Kidney capillary endothelial cell (primary cell): ENCODE measurements around the gene HCLS1.
"Not testable (repeated sequence)": the region's sequence is repeated elsewhere in the genome, so short reads cannot be mapped to it uniquely, and the experiment has no call there.

Source experiments
- DNase-seq: peaks from one replicate; pipeline ENCODE4 v3.0.0-alpha.2; 2018; ENCODE audit warnings: low spot score

HCLS1 gene, protein sequence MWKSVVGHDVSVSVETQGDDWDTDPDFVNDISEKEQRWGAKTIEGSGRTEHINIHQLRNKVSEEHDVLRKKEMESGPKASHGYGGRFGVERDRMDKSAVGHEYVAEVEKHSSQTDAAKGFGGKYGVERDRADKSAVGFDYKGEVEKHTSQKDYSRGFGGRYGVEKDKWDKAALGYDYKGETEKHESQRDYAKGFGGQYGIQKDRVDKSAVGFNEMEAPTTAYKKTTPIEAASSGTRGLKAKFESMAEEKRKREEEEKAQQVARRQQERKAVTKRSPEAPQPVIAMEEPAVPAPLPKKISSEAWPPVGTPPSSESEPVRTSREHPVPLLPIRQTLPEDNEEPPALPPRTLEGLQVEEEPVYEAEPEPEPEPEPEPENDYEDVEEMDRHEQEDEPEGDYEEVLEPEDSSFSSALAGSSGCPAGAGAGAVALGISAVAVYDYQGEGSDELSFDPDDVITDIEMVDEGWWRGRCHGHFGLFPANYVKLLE

DNA sequence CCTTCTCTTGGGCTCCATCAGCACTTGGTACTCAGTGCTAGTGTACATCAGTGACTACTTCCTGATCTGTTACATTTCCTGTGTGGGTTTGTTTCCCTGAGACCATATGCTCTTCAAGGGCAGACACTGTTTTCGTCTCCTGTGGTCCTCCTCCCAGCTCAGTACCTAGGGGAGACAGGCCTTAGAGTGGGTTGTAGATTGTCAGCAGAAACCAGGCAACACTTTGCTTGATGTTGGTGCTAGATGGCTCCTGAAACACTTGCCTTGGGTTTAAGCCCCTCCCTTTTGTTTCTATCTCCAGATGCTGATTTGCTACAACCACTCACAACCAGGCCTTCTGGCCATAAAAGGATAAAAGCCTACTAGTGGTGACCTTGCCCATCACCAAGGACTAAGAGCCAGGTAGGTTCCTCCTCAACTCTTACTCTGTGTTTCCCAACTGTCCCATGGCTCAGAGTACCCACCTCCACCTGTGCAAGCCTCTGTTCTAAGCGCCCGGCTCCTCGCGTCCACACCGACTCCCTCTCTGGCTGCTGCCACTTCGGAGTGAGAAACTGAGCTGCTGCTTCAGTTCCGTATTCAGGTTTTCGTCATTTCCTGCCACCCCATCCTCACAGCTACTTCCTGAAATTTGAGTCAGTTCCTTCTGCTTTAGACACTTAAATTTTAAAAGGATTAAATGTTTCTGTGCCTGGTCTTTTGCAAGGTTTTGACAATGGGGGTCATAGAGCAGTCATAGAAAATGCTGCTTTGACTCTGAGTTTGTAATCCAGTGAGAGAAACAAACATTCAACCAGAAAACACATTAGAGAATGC is at the start of gene HCLS1:
TSS of gene HCLS1 (minus strand) at position 548 of the 816 bp plus-strand sequence. CDS start 2,556 bp downstream, outside the sequence.
- peak; percentile 86 for DNase-seq

DNA sequence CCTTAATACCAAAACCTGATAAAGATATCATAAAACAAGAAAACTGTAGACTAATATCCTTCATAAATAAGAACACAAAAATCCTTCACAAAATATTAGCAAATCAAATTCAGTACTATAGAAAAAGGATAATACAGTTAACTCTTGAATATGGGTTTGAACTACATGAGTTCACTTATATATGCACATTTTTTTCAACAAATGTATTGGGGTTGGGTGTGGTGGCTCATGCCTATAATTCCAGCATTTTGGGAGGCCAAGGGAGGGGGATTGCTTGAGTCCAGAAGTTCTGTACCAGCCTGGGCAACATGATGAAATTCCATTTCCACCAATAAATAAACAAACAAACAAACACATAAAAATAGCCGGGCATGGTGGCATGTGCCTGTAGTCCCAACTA is 49.6 kb upstream of the HCLS1 start:
- DNase-seq = no peak

DNA sequence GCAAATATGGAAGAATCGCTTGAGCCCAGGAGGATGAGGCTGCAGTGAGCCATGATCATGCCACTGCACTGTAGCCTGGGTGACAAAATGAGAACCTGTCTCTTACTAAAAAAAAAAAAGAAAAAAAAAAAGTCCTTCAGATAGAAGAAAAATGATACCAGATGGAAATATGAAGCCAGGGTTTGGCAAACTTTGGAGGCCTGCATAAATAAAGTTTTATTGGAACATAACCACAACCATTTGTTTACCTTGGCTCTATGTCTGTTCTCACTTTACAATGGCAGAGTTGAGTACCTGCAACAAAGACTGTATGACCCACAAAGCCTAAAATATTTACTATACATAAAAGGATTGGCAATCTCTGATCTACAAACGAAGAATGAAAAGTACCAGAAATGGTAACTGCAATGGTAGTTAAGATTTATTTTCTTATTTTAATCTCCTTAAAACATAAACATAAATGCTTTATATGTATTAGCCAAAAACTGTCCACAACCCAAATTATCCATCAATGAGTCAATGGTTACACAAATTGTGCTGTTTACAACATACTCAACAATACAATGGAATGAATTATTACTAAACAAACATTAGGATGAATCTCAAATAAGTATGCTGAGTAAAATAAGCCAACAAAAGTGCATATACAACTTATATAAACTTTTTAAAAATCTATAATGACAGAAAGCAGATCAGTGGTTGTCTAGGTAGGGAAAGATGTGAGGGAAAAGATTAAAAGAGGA is 47.0 kb upstream of the HCLS1 start:
- DNase-seq = no peak

DNA sequence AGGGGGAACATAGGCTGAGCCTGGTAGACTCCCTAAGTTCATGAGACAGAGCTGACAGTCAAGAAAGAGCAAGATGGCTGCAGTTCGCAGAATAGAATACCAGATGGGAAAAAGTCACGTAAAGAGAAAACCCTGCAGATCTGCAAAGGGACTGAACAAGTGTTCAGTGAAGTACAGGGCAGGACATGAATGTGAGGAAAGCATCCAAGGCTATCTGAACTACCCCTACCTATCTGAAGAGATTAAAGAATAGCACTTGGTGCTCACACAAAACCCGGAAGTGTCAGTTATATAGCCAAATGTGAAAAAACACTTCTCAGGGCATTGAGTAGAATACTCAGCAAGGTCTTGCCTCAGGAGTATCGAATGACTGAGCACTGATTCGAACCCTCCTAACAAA is 44.8 kb upstream of the HCLS1 start:
- DNase-seq = no peak

DNA sequence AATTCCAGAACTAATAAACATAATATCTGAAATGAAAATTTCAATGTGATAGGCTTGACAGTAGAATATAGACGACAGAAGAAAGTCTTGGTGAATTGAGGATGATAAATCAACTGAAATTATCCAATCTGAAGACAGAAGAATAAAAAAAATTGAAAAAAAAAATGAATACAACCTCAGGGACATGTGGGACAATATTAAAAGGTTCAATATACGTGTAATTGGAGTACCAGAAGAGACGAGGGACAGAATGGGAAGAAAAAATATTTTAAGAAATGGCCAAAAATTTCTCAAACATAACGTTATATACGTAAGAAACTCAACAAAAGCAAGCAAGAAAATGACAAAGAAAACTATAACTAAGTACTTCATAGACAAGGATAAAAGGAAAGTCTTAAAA is 43.3 kb upstream of the HCLS1 start:
- no peak for DNase-seq

DNA sequence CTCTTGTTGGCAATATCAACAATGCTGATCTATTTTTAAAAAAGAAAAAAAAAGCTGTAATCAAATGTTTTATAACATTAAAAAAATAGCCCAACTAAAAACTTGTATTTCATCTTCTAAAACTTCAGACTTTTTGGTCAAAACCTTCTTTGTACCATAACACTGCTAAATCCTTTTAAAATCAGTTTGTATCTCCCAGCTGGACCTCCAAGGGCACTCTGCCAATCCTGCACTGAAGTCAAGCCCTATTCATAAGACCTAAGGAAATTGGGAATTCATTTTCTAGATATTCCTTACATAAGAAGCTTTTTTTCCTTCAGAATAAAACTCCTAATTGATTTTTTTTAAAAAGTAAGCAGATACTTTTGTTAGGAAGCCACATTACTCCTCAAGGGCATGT is 38.2 kb upstream of the HCLS1 start:
- DNase-seq = no peak

DNA sequence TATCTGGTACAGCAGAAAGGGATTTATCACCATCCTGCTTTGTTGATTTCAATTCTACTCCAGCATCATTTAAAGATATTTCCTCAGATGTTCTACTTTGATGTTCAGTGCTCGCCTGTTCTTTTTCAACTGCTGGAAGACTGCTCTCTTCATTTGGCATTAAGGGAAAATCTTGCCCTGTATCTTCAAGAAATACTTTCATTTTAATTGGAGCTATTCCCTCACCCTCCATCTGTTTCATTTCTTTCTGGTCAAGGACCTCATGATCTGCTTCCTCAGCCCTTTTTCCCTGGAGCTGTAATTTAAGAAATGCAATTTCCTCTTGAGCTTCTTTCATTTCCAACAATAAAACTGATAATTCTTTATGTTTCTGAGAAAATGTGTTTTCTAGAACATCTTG is 37.8 kb upstream of the HCLS1 start:
- no peak for DNase-seq

DNA sequence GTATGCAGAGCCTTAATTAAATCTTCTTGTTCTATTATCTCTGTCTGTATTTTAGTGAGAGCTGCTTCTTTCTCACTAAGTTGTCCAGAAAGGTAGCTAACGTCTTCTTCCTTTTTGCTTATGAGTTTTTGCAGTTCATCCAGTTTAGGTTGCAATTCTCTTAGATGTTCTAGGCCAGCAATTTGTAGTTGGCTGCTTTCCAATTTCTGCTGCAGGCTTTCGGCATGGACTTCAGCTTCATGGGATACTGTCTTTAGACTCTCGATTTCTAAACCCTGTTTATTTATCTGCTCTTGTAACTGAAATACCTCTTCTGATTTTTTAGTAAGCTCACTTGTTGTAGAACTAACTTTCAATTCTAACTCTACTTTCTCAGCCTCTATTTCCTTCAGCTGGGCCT is 35.5 kb upstream of the HCLS1 start:
- no peak for DNase-seq

DNA sequence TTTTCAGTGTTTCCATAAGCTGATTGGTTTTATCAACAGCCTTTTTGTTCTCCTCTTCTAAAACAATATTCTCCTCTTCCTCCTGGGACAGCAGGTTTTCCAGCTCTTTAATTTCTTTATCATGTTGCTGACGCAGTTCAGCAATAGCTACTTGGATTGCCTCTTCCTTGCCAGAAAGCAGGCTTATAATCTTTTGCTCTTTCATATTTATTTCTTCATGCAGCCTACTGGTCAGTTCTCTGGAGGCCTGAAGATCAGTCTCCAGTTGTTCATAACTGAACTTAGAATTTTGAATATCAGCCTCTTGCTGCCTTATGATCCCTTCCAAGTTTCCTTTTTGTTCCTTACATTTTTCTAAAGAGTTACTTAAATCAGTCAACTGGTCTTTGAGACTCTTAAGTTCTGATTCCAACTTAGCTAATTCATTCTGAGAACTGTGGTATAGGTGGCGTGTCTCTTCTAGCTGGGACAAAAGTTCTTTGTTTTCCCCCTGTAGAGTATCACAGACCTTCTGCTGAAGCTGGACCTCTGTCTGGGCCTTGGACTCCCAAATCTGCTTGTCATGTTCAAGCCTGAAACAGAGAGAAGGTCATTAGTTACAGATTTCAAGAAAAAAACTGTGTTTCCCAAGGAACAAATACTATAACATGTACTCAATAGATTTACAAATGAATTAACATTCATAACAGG is 31.5 kb upstream of the HCLS1 start:
- no peak for DNase-seq

DNA sequence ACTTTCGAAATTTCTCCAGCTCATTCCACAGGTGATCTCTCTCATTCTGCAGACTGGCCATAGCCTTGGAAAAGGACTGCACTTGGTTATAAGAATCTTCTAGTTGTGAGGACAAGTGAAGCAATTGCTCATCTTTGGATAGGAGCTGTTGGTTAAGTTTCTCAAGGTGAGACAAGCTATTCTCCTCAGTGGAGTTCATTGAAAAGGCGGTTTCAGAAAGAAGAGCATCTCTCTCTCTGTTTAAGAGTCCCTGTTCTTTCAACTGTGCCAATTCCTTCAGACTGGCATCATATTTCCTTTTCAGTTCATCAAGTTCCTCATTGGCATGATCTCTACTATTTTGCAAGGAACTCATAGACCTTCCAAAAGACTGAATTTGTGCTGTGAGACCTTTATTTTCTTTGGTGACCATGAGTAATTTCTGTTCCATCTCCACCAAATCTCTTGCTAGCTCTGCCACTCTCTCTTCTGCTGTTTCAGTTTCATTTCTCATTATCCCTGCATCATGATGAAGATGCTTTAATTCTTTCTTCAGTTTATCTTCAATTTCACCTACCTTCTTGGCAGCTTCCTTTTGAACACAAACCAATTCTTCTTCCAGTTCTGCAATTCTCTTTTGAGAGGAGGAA is 30.2 kb upstream of the HCLS1 start:
- DNase-seq = no peak

DNA sequence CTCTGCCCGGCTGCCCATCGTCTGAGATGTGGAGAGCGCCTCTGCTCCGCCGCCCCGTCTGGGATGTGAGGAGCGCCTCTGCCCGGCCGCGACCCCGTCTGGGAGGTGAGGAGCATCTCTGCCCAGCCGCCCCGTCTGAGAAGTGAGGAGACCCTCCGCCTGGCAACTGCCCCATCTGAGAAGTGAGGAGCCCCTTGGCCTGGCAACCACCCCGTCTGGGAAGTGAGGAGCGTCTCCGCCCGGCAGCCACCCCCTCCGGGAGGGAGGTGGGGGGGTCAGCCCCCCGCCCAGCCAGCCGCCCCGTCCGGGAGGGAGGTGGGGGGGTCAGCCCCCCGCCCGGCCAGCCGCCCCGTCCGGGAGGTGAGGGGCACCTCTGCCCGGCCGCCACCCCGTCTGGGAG is 28.0 kb upstream of the HCLS1 start:
- not testable (repeated sequence) for DNase-seq

DNA sequence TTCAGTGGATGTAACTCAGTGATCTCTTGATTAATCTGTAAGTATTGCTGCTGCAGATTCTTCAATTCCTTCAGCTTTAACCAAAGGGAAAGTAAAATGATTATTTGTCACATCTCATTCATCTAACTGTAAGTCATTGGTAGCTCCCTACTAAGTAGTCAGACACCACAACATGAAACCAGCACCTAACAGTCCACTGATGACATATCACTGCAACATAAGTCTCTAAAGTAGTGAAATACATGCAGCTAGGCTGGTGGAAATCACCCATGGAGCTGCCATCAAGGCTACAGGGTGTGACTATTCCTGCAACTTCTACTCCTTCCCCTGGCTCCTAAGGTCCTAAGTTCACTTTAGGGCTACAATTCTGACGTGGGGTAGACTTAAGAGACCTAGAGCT is 21.1 kb upstream of the HCLS1 start:
- DNase-seq = no peak

DNA sequence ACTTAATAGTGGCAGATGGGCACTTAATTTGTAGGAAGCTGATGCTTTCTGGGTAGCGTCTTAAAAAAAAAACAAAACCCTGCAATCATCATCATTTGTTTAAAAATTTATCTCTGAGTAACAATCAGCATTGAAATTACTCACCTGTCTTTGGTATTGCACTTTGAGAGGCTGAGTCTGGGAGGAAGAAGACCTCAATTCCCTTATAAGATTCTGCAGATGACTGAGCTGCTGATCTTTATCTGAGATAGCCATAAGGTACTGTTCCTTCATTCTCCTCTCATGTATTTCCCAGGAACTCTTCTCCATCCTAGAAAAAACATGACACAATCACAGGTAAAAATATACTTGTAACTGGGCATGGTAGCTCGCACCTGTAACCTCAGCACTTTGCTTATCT is 16.4 kb upstream of the HCLS1 start:
- DNase-seq = no peak

DNA sequence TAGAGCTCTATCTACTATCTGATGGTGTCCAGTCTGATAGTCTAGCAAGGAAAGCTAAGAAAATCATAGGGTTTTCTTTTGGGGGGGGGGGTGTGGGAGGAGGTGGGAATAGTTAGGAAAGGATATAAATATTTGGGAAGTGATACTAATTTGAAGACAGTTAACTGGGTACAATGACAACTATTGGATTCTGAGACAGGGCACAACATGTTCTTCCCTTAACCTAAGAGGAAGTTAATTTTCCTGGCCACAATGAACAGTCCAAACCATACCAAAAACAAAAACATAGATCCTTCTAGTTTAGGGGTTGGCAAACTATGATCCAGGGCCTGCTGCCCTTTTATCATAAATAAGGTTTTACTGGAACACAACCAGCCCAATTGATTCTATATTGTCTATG is 10.0 kb upstream of the HCLS1 start:
- DNase-seq = no peak

DNA sequence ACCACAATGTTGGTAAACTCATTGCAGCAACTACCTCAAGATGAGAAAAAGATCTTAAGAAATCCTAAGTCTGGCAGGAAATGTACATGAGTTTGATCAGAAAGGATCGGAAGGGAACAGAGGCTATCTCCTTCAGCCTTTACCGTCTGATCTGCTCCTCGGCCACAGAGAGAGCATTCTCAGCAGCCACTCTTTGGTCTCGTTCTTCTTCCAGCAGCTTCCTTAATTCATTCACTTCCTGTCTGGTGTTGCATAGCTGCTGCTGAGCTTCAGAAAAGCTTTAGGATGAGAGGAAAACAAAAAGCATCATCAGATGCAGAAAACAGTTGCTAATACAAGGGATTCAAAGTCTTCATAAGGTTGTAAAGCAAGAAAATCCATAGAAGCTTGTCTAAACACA is 6.6 kb upstream of the HCLS1 start:
- no peak for DNase-seq

DNA sequence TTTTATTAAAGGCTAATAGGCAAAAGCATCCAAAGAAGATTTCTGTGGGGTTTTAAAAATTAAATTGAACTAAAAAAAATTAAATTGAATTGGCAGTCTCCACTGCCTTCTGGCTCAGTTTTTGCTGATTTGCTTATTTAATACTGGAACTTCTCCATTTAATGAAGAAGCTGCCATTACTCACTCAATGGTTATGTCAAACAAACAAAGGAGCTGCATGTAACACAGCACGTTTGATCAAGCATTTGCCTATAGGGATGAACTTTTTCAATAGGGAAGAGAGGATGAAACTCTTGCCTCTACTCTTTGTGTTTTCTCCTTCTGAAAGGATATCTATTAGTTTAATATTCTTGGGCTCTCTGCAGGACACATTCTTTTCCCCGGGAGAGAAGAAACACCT is 4.8 kb upstream of the HCLS1 start:
- no peak for DNase-seq

DNA sequence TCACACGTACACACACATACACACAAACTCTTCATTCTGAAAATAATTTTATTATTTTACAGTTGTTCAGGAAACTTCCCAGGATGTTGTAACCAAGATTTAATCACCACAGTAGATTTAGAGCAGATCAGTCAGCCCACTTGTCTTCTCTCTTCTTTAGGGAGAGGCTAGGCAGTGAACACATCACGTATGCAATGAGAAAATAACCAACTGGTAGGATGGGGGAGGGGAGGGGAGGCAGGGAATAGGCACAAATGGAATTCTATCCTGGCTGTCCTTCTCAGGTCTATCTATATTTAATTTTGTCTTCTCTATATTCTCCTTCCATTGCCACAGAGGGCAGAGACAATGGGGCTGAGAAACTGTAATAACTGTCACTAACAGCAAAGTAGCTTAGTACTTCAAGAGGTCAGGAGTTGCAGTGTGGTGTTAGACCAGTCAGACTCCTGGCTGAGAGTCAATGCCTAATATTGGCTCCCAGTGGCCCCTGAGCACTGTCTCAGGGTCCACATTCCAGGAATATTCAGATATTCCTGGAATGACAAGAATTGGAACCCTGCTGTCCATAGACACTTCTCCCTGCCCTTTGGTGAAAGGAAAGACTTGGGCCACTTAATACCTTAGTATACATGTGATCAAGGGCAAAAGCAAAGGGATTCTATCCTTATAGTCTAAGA is 2.6 kb upstream of the HCLS1 start:
- no peak for DNase-seq

DNA sequence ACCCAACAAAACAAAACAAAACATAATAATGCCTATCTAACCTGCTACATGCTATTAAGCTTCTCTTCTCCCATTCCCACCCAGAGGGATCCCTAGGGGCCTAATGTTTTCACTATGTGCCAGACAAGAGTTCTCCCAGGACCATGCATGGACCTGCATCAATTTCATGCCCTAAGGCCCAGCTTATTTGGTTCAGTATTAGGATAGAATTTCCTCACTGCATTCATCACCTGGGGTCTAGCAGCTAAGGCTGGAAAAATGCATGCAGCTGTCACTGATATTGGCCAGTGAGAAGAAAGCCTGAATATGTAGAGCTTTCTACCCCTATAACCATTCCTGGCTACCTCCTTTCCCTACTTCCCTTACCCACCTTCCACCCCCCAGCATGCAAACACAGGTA is 2.0 kb upstream of the HCLS1 start:
- DNase-seq = no peak

DNA sequence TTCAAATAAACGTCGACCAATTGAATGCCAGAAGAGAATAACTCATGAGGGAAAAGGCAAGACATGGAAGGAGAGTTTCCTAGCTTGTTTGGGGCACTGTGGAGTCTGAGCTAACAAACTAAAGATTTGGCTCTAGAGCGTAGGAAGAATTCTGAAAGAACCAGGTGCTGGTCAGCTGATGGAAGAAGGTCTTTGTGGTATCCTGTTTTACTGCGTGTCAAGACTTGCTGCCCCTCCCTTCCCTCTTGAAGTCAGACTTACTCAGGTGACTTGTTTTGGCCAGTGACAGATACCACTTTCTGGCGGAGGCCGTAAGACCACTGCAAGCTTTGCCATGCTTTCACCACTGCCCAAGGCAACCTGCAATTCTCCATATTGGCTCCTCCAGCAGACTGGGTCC is 673 bp upstream of the HCLS1 start:
- DNase-seq = no peak

DNA sequence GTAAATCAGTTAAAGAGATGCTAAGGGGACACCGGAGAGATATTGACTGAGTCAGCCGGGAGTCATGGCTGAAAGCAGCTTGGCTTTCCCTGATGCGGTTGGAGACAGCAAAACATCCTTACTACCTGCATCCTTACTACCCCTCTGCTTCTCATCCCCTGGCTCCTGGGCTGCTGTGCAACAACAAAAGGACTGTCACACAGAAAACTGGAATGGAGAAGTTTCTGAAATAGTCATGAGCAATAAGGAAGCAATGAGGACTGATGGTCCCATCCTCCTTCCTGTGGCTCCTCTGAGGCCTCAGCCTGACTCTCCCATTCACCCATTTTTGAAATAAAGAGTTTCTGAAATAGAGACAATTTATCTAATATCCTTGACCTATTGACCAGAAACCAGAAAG is 1.1 kb downstream of the HCLS1 start:
- DNase-seq = no peak
